ENCODE results near the gene RASGRP2.

The RASGRP2 gene

GRCh38 chr11:64690235-64690634 is 53.7 kb downstream of the RASGRP2 start:
- Histone ChIP-seq H3K9me3 (ENCODE audit: low read depth, low read length) (no peaks in the 10 kb centered on the region), H3K36me3 (ENCODE audit: insufficient read depth, low read length) (no peaks in the 10 kb centered on the region), H3K9ac (ENCODE audit: insufficient read length) (no peak overlapping the region), H3K27ac (no peak overlapping the region), H3K4me3 (no peak overlapping the region)
- no peak for TF ChIP-seq POLR2AphosphoS5 (IDR thresholded peaks at IDR 0.05; ENCODE audit: borderline replicate concordance, low read depth, low read length)
- TF ChIP-seq EZH2 (IDR thresholded peaks at IDR 0.05), result no peak
- no peak for TF ChIP-seq FOXP2 (optimal IDR thresholded peaks at IDR 0.05; ENCODE audit: control extremely low read depth, extremely low read length, insufficient read depth)
- no peak for DNase-seq (ENCODE audit: low read depth, low spot score)

- peak overlapping the region; percentile 23 for H3K9ac ChIP-seq (ENCODE audit: insufficient read length)
- H3K36me3 ChIP-seq (ENCODE audit: insufficient read depth, low read length), result no peaks in the 10 kb centered on the region
- H3K9me3 ChIP-seq (ENCODE audit: low read depth, low read length), result no peaks in the 10 kb centered on the region
- TF ChIP-seq EZH2 (IDR thresholded peaks at IDR 0.05), result no peak
- TF ChIP-seq FOXP2 (optimal IDR thresholded peaks at IDR 0.05; ENCODE audit: control extremely low read depth, extremely low read length, insufficient read depth), result no peak
- TF ChIP-seq POLR2AphosphoS5 (IDR thresholded peaks at IDR 0.05; ENCODE audit: borderline replicate concordance, low read depth, low read length), result no peak
- H3K27ac ChIP-seq, result no peak overlapping the region
- peak overlapping the region; percentile 81 for H3K4me3 ChIP-seq
- peak; percentile 63 for DNase-seq (ENCODE audit: low read depth, low spot score)
Observed at GRCh38 chr11:64688534-64688982, 55.4 kb downstream of the RASGRP2 start.

- no peak overlapping the region for H3K9ac ChIP-seq (ENCODE audit: insufficient read length)
- H3K36me3 ChIP-seq (ENCODE audit: insufficient read depth, low read length), result no peaks in the 10 kb centered on the region
- DNase-seq (ENCODE audit: low read depth, low spot score), result no peak
- TF ChIP-seq POLR2AphosphoS5 (IDR thresholded peaks at IDR 0.05; ENCODE audit: borderline replicate concordance, low read depth, low read length) (no peak), EZH2 (IDR thresholded peaks at IDR 0.05) (no peak), FOXP2 (optimal IDR thresholded peaks at IDR 0.05; ENCODE audit: control extremely low read depth, extremely low read length, insufficient read depth) (no peak)
- H3K9me3 ChIP-seq (ENCODE audit: low read depth, low read length), result no peaks in the 10 kb centered on the region
- H3K27ac ChIP-seq, result no peak overlapping the region
- peak overlapping the region; percentile 81 for H3K4me3 ChIP-seq
Observed at GRCh38 chr11:64687643-64688533, 56.1 kb downstream of the RASGRP2 start.

GRCh38 chr11:64687204-64687603 is 56.7 kb downstream of the RASGRP2 start:
- no peak overlapping the region for H3K27ac ChIP-seq
- TF ChIP-seq EZH2 (IDR thresholded peaks at IDR 0.05) (no peak), FOXP2 (optimal IDR thresholded peaks at IDR 0.05; ENCODE audit: control extremely low read depth, extremely low read length, insufficient read depth) (no peak), POLR2AphosphoS5 (IDR thresholded peaks at IDR 0.05; ENCODE audit: borderline replicate concordance, low read depth, low read length) (no peak)
- H3K9me3 ChIP-seq (ENCODE audit: low read depth, low read length), result no peaks in the 10 kb centered on the region
- no peak overlapping the region for H3K4me3 ChIP-seq
- no peak for DNase-seq (ENCODE audit: low read depth, low spot score)
- no peak overlapping the region for H3K9ac ChIP-seq (ENCODE audit: insufficient read length)
- no peaks in the 10 kb centered on the region for H3K36me3 ChIP-seq (ENCODE audit: insufficient read depth, low read length)

GRCh38 chr11:64686466-64687170 is 57.3 kb downstream of the RASGRP2 start:
- no peaks in the 10 kb centered on the region for H3K36me3 ChIP-seq (ENCODE audit: insufficient read depth, low read length)
- H3K4me3 ChIP-seq, result no peak overlapping the region
- DNase-seq (ENCODE audit: low read depth, low spot score), result no peak
- no peaks in the 10 kb centered on the region for H3K9me3 ChIP-seq (ENCODE audit: low read depth, low read length)
- no peak overlapping the region for H3K9ac ChIP-seq (ENCODE audit: insufficient read length)
- TF ChIP-seq POLR2AphosphoS5 (IDR thresholded peaks at IDR 0.05; ENCODE audit: borderline replicate concordance, low read depth, low read length), result no peak
- no peak for TF ChIP-seq FOXP2 (optimal IDR thresholded peaks at IDR 0.05; ENCODE audit: control extremely low read depth, extremely low read length, insufficient read depth)
- no peak for TF ChIP-seq EZH2 (IDR thresholded peaks at IDR 0.05)
- no peak overlapping the region for H3K27ac ChIP-seq

- Histone ChIP-seq H3K9ac (ENCODE audit: insufficient read length) (no peak overlapping the region), H3K27ac (no peak overlapping the region), H3K4me3 (no peak overlapping the region), H3K36me3 (ENCODE audit: insufficient read depth, low read length) (no peaks in the 10 kb centered on the region), H3K9me3 (ENCODE audit: low read depth, low read length) (no peaks in the 10 kb centered on the region)
- DNase-seq (ENCODE audit: low read depth, low spot score), result no peak
- no peak for TF ChIP-seq POLR2AphosphoS5 (IDR thresholded peaks at IDR 0.05; ENCODE audit: borderline replicate concordance, low read depth, low read length)
Observed at GRCh38 chr11:64685536-64685935, 58.4 kb downstream of the RASGRP2 start.

GRCh38 chr11:64684357-64684756 is 59.6 kb downstream of the RASGRP2 start:
- Histone ChIP-seq H3K27ac (no peak overlapping the region), H3K4me3 (no peak overlapping the region), H3K36me3 (ENCODE audit: insufficient read depth, low read length) (no peaks in the 10 kb centered on the region), H3K9me3 (ENCODE audit: low read depth, low read length) (no peaks in the 10 kb centered on the region), H3K9ac (ENCODE audit: insufficient read length) (no peak overlapping the region)
- DNase-seq (ENCODE audit: low read depth, low spot score), result no peak
- TF ChIP-seq FOXP2 (optimal IDR thresholded peaks at IDR 0.05; ENCODE audit: control extremely low read depth, extremely low read length, insufficient read depth) (no peak), EZH2 (IDR thresholded peaks at IDR 0.05) (no peak)

GRCh38 chr11:64681171-64681570 is 62.8 kb downstream of the RASGRP2 start:
- no peak for DNase-seq (ENCODE audit: low read depth, low spot score)
- Histone ChIP-seq H3K9me3 (ENCODE audit: low read depth, low read length) (no peaks in the 10 kb centered on the region), H3K36me3 (ENCODE audit: insufficient read depth, low read length) (no peaks in the 10 kb centered on the region), H3K9ac (ENCODE audit: insufficient read length) (no peak overlapping the region), H3K4me3 (no peak overlapping the region), H3K27ac (no peak overlapping the region)
- no peak for TF ChIP-seq EZH2 (IDR thresholded peaks at IDR 0.05)
- no peak for TF ChIP-seq POLR2AphosphoS5 (IDR thresholded peaks at IDR 0.05; ENCODE audit: borderline replicate concordance, low read depth, low read length)
- no peak for TF ChIP-seq FOXP2 (optimal IDR thresholded peaks at IDR 0.05; ENCODE audit: control extremely low read depth, extremely low read length, insufficient read depth)
